H9 (cell line): Measurements from ENCODE around the gene DNM2. TPM values are rescaled to one million over a fixed set of nuclear protein-coding genes. Genes with fewer than 3 reads are reported as not detected.

Experiments used
- DNase-seq: peaks from one replicate; pipeline ENCODE4 v3.0.0-alpha.2; 2017
- H2AFZ ChIP-seq: one replicate; pipeline ENCODE4 v1.6.1; 2013; ENCODE audit warnings: mild to moderate bottlenecking, low read length, control low read depth, moderate library complexity
- H2AK5ac ChIP-seq: 2 replicates; pipeline ENCODE4 v1.6.1; 2013; ENCODE audit warnings: low read length, control low read depth, mixed read lengths; ENCODE audit not compliant: insufficient read length
- H2BK120ac ChIP-seq: one replicate; pipeline ENCODE4 v1.6.1; 2013; ENCODE audit warnings: low read depth, mild to moderate bottlenecking, low read length, control low read depth, inconsistent platforms; ENCODE audit not compliant: poor library complexity, severe bottlenecking
- H2BK12ac ChIP-seq: 2 replicates; pipeline ENCODE4 v1.6.1; 2013; ENCODE audit warnings: low read length, control low read depth, mixed read lengths, low read depth; ENCODE audit not compliant: insufficient read length
- H2BK15ac ChIP-seq: 2 replicates; pipeline ENCODE4 v1.6.1; 2013; ENCODE audit warnings: low read depth, low read length, control low read depth
- H2BK20ac ChIP-seq: one replicate; pipeline ENCODE4 v1.6.1; 2013; ENCODE audit warnings: low read depth, mild to moderate bottlenecking, low read length, control low read depth, inconsistent platforms; ENCODE audit not compliant: poor library complexity, severe bottlenecking
- H2BK5ac ChIP-seq: 2 replicates; pipeline ENCODE4 v1.6.1; 2013; ENCODE audit warnings: low read length, control low read depth, mixed read lengths; ENCODE audit not compliant: insufficient read length
- H3K14ac ChIP-seq: 2 replicates; pipeline ENCODE4 v1.6.1; 2013; ENCODE audit warnings: low read length, control low read depth; ENCODE audit not compliant: insufficient read depth
- H3K18ac ChIP-seq: 2 replicates; pipeline ENCODE4 v1.6.1; 2013; ENCODE audit warnings: low read depth, mild to moderate bottlenecking, mixed read lengths, low read length, control low read depth; ENCODE audit not compliant: insufficient read length
- H3K23ac ChIP-seq: 2 replicates; pipeline ENCODE4 v1.6.1; 2013; ENCODE audit warnings: low read length, control low read depth, mixed read lengths, low read depth; ENCODE audit not compliant: insufficient read length
- H3K23me2 ChIP-seq: 2 replicates; pipeline ENCODE4 v1.6.1; 2013; ENCODE audit warnings: low read depth, mild to moderate bottlenecking, mixed read lengths, low read length, control low read depth; ENCODE audit not compliant: insufficient read length, poor library complexity, severe bottlenecking
- H3K27ac ChIP-seq: 2 replicates; pipeline ENCODE4 v1.5.1; 2013; ENCODE audit warnings: low read length, control low read depth, mixed read lengths, low read depth; ENCODE audit not compliant: insufficient read length
- H3K27me3 ChIP-seq: 2 replicates; pipeline ENCODE4 v1.6.1; 2013; ENCODE audit warnings: low read length, control low read depth, inconsistent platforms; ENCODE audit not compliant: insufficient read depth
- H3K4ac ChIP-seq: 2 replicates; pipeline ENCODE4 v1.6.1; 2013; ENCODE audit warnings: low read depth, mild to moderate bottlenecking, control low read depth, inconsistent platforms, low read length, moderate library complexity
- H3K4me1 ChIP-seq: 2 replicates; pipeline ENCODE4 v1.6.1; 2013; ENCODE audit warnings: low read length, control low read depth, inconsistent platforms; ENCODE audit not compliant: insufficient read depth
- H3K4me2 ChIP-seq: 2 replicates; pipeline ENCODE4 v1.6.1; 2013; ENCODE audit warnings: low read length, control low read depth, mixed read lengths; ENCODE audit not compliant: insufficient read length, insufficient read depth
- H3K56ac ChIP-seq: 2 replicates; pipeline ENCODE4 v1.6.1; 2013; ENCODE audit warnings: low read depth, mild to moderate bottlenecking, mixed read lengths, low read length, control low read depth; ENCODE audit not compliant: insufficient read length
- H3K79me1 ChIP-seq: 2 replicates; pipeline ENCODE4 v1.6.1; 2013; ENCODE audit warnings: low read depth, mild to moderate bottlenecking, moderate library complexity, low read length, control low read depth, inconsistent platforms; ENCODE audit not compliant: insufficient read depth, poor library complexity, severe bottlenecking
- H3K79me2 ChIP-seq: 2 replicates; pipeline ENCODE4 v1.6.1; 2013; ENCODE audit warnings: low read length, control low read depth, inconsistent platforms; ENCODE audit not compliant: insufficient read depth
- H3K9ac ChIP-seq: 2 replicates; pipeline ENCODE4 v1.6.1; 2013; ENCODE audit warnings: low read length, control low read depth, mixed read lengths; ENCODE audit not compliant: insufficient read length; ENCODE audit errors: extremely low read depth
- H3K9me3 ChIP-seq: one replicate; pipeline ENCODE4 v1.6.1; 2013; ENCODE audit warnings: low read depth, low read length, inconsistent platforms; ENCODE audit not compliant: control insufficient read depth
- H3T11ph ChIP-seq: one replicate; pipeline ENCODE4 v1.6.1; 2013; ENCODE audit warnings: mild to moderate bottlenecking, low read length, control low read depth, inconsistent platforms
- H4K20me1 ChIP-seq: one replicate; pipeline ENCODE4 v1.6.1; 2013; ENCODE audit not compliant: control insufficient read depth, insufficient read length, insufficient read depth
- H4K5ac ChIP-seq: 2 replicates; pipeline ENCODE4 v1.6.1; 2013; ENCODE audit warnings: low read depth, mild to moderate bottlenecking, mixed read lengths, low read length, control low read depth; ENCODE audit not compliant: insufficient read length
- H4K8ac ChIP-seq: replicated peaks from 2 replicates; pipeline ENCODE4 v1.6.1; 2013; ENCODE audit warnings: low read length, control low read depth, mixed read lengths, low read depth; ENCODE audit not compliant: insufficient read length
- H4K91ac ChIP-seq: 2 replicates; pipeline ENCODE4 v1.6.1; 2013; ENCODE audit warnings: low read depth, mild to moderate bottlenecking, moderate library complexity, mixed read lengths, low read length, control low read depth; ENCODE audit not compliant: insufficient read length
- H3K27ac Mint-ChIP-seq, 3 experiments: 2 replicates in 2 of 3; 3 replicates in 1 of 3; pipeline ENCODE4 v1.8.0; 2020 to 2021; ENCODE audit warnings: mixed read lengths in 3 of 3, mild to moderate bottlenecking in 1 of 3, moderate library complexity in 1 of 3
- H3K27me3 Mint-ChIP-seq: 2 replicates; pipeline ENCODE4 v1.8.0; 2021; ENCODE audit warnings: low read depth, mild to moderate bottlenecking, moderate library complexity, mixed read lengths
- H3K36me3 Mint-ChIP-seq, 3 experiments: 2 replicates in 2 of 3; 3 replicates in 1 of 3; pipeline ENCODE4 v1.8.0; 2020 to 2021; ENCODE audit warnings: low read depth in 3 of 3, mixed read lengths in 3 of 3; ENCODE audit not compliant: insufficient read depth in 1 of 3
- H3K4me1 Mint-ChIP-seq, 2 experiments: 2 replicates each; pipeline ENCODE4 v1.8.0; 2020; ENCODE audit warnings: mixed read lengths in 2 of 2
- H3K4me3 Mint-ChIP-seq, 2 experiments: 2 replicates in 1 of 2; 3 replicates in 1 of 2; pipeline ENCODE4 v1.8.0; 2020 to 2021; ENCODE audit warnings: mild to moderate bottlenecking in 2 of 2, mixed read lengths in 2 of 2, moderate library complexity in 1 of 2
- H3K9me3 Mint-ChIP-seq, 2 experiments: 2 replicates in 1 of 2; 3 replicates in 1 of 2; pipeline ENCODE4 v1.8.0; 2020; ENCODE audit warnings: mild to moderate bottlenecking in 2 of 2, mixed read lengths in 2 of 2, moderate library complexity in 1 of 2
- CTCF ChIP-seq: fragments of 200-600 bp; sonication (generic); conservative IDR thresholded peaks from 3 replicates; pipeline ENCODE4 v1.8.0; 2021; ENCODE audit warnings: antibody characterized with exemption, mild to moderate bottlenecking
- WGBS: extraction: QIAGEN DNeasy Blood & Tissue Kit; methylation state at CpG from one replicate; pipeline ENCODE4 v1.1.7; 2013; ENCODE audit warnings: missing lambda C conversion rate, low lambda C conversion rate, mixed read lengths; ENCODE audit not compliant: insufficient read length; ENCODE audit errors: extremely low coverage; 5-methylcytosine and 5-hydroxymethylcytosine counted together
- total RNA-seq: library from RNA; stranded (reverse); gene quantifications from 2 replicates; pipeline ENCODE4 v1.2.1, GENCODE V29; 2021

The DNM2 gene
- total RNA-seq, 1 experiment from 2014 or later: 152 TPM

- Mint-ChIP-seq H3K9me3 (no peaks in the 10 kb centered on the region), H3K27me3 (no peaks in the 10 kb centered on the region), H3K27ac (peak overlapping the region; percentile 67 to 96 (median 92)), H3K36me3 (peaks cover 0 to 6% (median 6%) of the 10 kb centered on the region in 3 experiments; a peak in 2 of 7 replicates), H3K4me1 (peaks cover 31 to 35% of the 10 kb centered on the region in 2 experiments), H3K4me3 (no peak overlapping the region)
- H3K4ac ChIP-seq: no peak overlapping the region
- no peak overlapping the region for H3K27ac ChIP-seq
- TF ChIP-seq CTCF: no peak
- H3K4me2 ChIP-seq: no peak overlapping the region
- no peak overlapping the region for H2BK120ac ChIP-seq
- no peak overlapping the region for H2BK12ac ChIP-seq
- H2BK20ac ChIP-seq: no peak overlapping the region
- peaks cover 5% of the 10 kb centered on the region for H3K79me1 ChIP-seq
- H4K91ac ChIP-seq: no peak overlapping the region
- no peaks in the 10 kb centered on the region for H3K4me1 ChIP-seq
- H4K5ac ChIP-seq: no peak overlapping the region
- no peak overlapping the region for H2BK15ac ChIP-seq
- no peak overlapping the region for H4K8ac ChIP-seq
- no peak overlapping the region for H3K9ac ChIP-seq
- H3K56ac ChIP-seq: no peak overlapping the region
- peaks cover 3% of the 10 kb centered on the region; the same call in 1 of the 2 replicates for H3K79me2 ChIP-seq
- WGBS: no CpG with 5 or more reads among the region's 21 CpGs
- H3K27me3 ChIP-seq: no peaks in the 10 kb centered on the region
- no peak overlapping the region for H2AFZ ChIP-seq
- H3T11ph ChIP-seq: no peak overlapping the region
- H4K20me1 ChIP-seq: no peaks in the 10 kb centered on the region
- no peak overlapping the region for H2BK5ac ChIP-seq
- H3K18ac ChIP-seq: no peak overlapping the region
- no peak overlapping the region for H3K23ac ChIP-seq
- H2AK5ac ChIP-seq: no peak overlapping the region
- H3K23me2 ChIP-seq: no peaks in the 10 kb centered on the region
- H3K9me3 ChIP-seq: no peaks in the 10 kb centered on the region
- no peak overlapping the region for H3K14ac ChIP-seq
- DNase-seq: no peak
Measured at GRCh38 chr19:10751109-10751953, 33.5 kb downstream of the DNM2 start.
